GM10266 (cell line): ENCODE data around the gene SLC25A38.

Experiments
- DNase-seq: peaks from one replicate; pipeline ENCODE4 v3.0.0; 2012; ENCODE audit errors: extremely low spot score
- CTCF ChIP-seq: IDR thresholded peaks from 2 replicates; pipeline ENCODE4 v1.5.1; 2012; ENCODE audit warnings: mild to moderate bottlenecking, low read depth; ENCODE audit not compliant: control insufficient read depth, insufficient read depth; ENCODE audit errors: missing control alignments

SLC25A38 gene

DNA sequence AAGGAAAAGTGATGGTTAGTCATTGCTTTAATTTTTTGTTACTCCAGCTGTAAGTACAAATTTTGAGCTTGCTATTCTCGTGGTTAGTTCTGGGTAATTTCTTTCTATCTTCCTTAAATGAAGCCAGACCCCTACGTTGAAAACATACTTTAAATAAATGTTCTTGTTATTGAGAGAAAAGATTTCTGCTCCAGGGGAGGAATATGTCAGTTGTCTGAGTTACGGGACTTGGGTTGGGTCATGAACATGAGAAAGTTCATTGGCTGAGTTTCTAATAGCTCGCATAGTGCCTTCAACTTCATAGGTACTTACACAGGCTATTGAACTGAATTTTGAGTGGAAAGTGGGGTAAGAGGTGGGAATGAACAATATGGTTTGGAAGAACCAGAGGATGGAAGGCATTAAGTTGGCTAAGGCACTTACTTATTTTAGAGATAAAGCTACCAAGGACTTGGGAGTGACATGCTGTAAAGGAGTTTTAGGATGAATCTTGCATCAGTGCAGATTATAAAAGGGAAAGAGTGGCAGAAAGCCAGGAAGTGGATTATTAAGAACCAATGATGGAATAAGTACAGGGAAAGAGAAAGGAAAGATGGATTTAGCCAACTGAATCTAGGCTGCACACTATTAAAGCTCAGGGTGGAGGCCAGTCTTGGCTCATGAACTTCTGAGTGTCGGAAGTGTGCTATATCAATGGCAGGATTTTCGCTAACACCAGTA lies 24.8 kb downstream of the SLC25A38 start:
- no peak for TF ChIP-seq CTCF
- no peak for DNase-seq

- TF ChIP-seq CTCF = no peak
These were observed 25.6 kb downstream of the SLC25A38 start for GRCh38 chr3:39408493-39409372.

GRCh38 chr3:39409514-39410136 lies 26.5 kb downstream of the SLC25A38 start:
- no peak for DNase-seq
- TF ChIP-seq CTCF = no peak

More at GRCh38 chr3:39408493-39409372, 25.6 kb downstream of the SLC25A38 start:
- no peak for DNase-seq

DNA sequence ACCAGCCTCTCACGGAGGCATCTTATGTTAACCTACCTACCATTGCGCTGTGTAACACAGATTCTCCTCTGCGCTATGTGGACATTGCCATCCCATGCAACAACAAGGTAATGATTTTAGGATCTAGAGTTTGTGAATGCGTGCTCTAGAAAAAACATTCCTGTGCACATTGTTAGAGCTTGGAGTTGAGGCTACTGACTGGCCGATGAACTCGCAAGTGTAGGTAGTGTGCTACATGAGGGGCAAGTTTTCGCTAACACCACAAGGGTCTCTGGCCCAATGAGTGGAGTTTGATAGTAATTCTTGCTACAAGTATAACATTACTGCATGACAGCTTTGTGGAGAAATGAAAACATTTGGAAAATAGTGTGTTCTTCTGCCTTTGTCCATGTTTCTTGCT lies 27.7 kb downstream of the SLC25A38 start:
- DNase-seq = no peak

DNA sequence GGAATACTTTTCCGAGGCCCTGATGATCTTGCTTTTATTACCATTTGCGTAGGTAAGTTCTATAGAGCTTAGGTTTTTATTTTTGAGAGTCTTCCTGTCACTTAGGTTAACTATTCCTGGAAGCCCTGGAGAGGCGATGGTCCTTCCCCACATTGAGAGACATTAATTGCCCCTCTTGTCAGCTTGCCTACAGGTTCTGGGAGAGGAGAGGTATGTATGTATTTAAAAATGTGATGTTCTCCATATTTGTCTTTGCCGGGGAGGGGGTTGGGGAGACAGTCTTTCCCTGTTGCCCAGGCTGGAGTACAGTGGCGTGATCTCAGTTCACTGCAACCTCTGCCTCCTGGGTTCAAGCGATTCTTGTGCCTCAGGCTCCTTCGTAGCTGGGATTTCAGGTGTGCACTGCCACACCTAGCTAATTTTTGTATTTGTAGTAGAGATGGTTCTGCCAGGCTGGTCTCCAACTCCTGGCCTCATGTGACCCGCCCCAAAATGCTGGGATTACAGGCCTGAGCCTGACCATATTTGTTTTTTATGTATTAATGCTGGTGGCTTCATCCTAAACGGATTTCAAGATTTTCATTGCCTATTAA lies 29.6 kb downstream of the SLC25A38 start:
- no peak for DNase-seq
- no peak for TF ChIP-seq CTCF

More for the DNA sequence above, 27.7 kb downstream of the SLC25A38 start:
- no peak for TF ChIP-seq CTCF

DNA sequence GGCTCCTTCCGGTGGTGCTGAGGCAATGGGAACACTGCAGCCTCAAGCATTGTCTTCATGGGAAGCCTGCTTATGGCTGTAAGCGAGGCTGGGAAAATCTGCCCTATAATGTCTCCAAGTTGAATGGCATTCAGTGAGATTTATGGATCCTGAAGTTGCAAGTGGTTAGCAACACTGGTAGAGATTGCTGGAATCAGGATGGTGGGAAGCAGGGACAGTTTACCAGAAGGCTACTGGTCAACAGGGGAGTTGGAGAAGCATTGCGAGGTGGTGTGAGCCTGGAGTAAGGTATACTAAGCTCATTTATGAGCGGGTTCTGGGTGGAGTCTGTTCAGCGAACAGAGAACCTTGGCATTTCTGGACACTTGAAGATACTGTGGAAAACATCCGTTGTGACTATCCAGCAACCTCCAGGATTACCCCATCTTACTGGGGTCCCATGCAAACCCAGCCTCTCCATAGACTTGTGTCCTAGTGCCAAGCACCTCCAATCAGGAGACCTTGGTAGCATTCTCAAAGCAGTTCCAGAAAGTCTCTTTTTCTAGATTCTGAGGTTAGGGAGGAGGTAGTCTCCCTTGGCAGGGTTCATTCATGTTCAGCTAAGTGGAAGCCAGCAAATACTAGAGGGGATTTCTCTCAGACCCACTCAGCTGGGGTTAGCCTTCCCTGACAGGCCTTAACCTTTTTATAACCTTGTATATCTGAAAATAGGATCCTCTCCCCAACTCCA lies 30.7 kb downstream of the SLC25A38 start:
- no peak for TF ChIP-seq CTCF
- DNase-seq = no peak
